Ishikawa (cell line): ENCODE measurements around the gene NAV3.

Experiments
- CEBPB ChIP-seq: IDR thresholded peaks from 2 replicates; pipeline ENCODE4 v1.6.1; 2012
- CREB1 ChIP-seq: IDR thresholded peaks from 2 replicates; pipeline ENCODE4 v1.6.1; 2012; ENCODE audit warnings: low read depth
- EGR1 ChIP-seq: IDR thresholded peaks from 2 replicates; pipeline ENCODE4 v1.6.1; 2012
- EP300 ChIP-seq: IDR thresholded peaks from 2 replicates; pipeline ENCODE4 v1.6.1; 2012; ENCODE audit warnings: borderline replicate concordance
- FOXM1 ChIP-seq: IDR thresholded peaks from 2 replicates; pipeline ENCODE4 v1.6.1; 2012; ENCODE audit warnings: low read depth, borderline replicate concordance
- MAX ChIP-seq: IDR thresholded peaks from 2 replicates; pipeline ENCODE4 v1.6.1; 2012
- NFIC ChIP-seq: IDR thresholded peaks from 2 replicates; pipeline ENCODE4 v1.6.1; 2012
- RAD21 ChIP-seq: IDR thresholded peaks from 2 replicates; pipeline ENCODE4 v1.6.1; 2012; ENCODE audit warnings: low read depth
- REST ChIP-seq: IDR thresholded peaks from 2 replicates; pipeline ENCODE4 v1.6.1; 2012; ENCODE audit warnings: low read depth, mild to moderate bottlenecking
- TAF1 ChIP-seq: IDR thresholded peaks from 2 replicates; pipeline ENCODE4 v1.6.1; 2012; ENCODE audit warnings: low read depth, mild to moderate bottlenecking
- TCF12 ChIP-seq: IDR thresholded peaks from 2 replicates; pipeline ENCODE4 v1.6.1; 2012; ENCODE audit warnings: low read depth
- TEAD4 ChIP-seq: IDR thresholded peaks from 2 replicates; pipeline ENCODE4 v1.6.1; 2012
- USF1 ChIP-seq: IDR thresholded peaks from 2 replicates; pipeline ENCODE4 v1.6.1; 2012
- YY1 ChIP-seq: IDR thresholded peaks from 2 replicates; pipeline ENCODE4 v1.6.1; 2012; ENCODE audit warnings: low read depth
- ZBTB7A ChIP-seq: IDR thresholded peaks from 2 replicates; pipeline ENCODE4 v1.6.1; 2012; ENCODE audit warnings: low read depth

Gene NAV3

GRCh38 chr12:77850698-77851097, 20.0 kb downstream of the NAV3 start:
- no peak for TF ChIP-seq YY1
- no peak for TF ChIP-seq TEAD4
- TF ChIP-seq TAF1 = no peak
- no peak for TF ChIP-seq USF1
- TF ChIP-seq NFIC = no peak
- TF ChIP-seq CEBPB = no peak
- TF ChIP-seq EP300 = no peak
- no peak for TF ChIP-seq CREB1
- no peak for TF ChIP-seq TCF12
- no peak for TF ChIP-seq REST
- no peak for TF ChIP-seq MAX
- TF ChIP-seq ZBTB7A = no peak

GRCh38 chr12:77855548-77855947, 24.9 kb downstream of the NAV3 start:
- TF ChIP-seq REST = no peak
- no peak for TF ChIP-seq USF1
- TF ChIP-seq TAF1 = no peak
- TF ChIP-seq CEBPB = no peak
- no peak for TF ChIP-seq RAD21
- TF ChIP-seq TCF12 = no peak
- no peak for TF ChIP-seq YY1
- TF ChIP-seq EP300 = no peak
- no peak for TF ChIP-seq CREB1
- TF ChIP-seq FOXM1 = no peak
- TF ChIP-seq NFIC = no peak
- TF ChIP-seq EGR1 = no peak
- TF ChIP-seq TEAD4 = no peak
- no peak for TF ChIP-seq ZBTB7A
- TF ChIP-seq MAX = no peak

GRCh38 chr12:77861317-77861716, 30.6 kb downstream of the NAV3 start:
- no peak for TF ChIP-seq TEAD4
- no peak for TF ChIP-seq RAD21
- no peak for TF ChIP-seq USF1
- no peak for TF ChIP-seq EP300
- no peak for TF ChIP-seq NFIC
- TF ChIP-seq EGR1 = no peak
- no peak for TF ChIP-seq YY1
- no peak for TF ChIP-seq MAX
- no peak for TF ChIP-seq CREB1

GRCh38 chr12:77865178-77865577, 34.5 kb downstream of the NAV3 start:
- no peak for TF ChIP-seq FOXM1
- TF ChIP-seq YY1 = no peak
- no peak for TF ChIP-seq REST
- TF ChIP-seq TEAD4 = no peak
- TF ChIP-seq ZBTB7A = no peak
- no peak for TF ChIP-seq CREB1
- no peak for TF ChIP-seq MAX
- no peak for TF ChIP-seq NFIC
- no peak for TF ChIP-seq RAD21
- no peak for TF ChIP-seq CEBPB
- TF ChIP-seq TCF12 = no peak
- no peak for TF ChIP-seq EP300
- TF ChIP-seq EGR1 = no peak
- TF ChIP-seq USF1 = no peak
- no peak for TF ChIP-seq TAF1
